ENCODE data around the gene IL2RA. TPM values are rescaled to one million over a fixed set of nuclear protein-coding genes. Genes with fewer than 3 reads are reported as not detected.
"Not testable (repeated sequence)": the region's sequence is repeated elsewhere in the genome, so short reads cannot be mapped to it uniquely, and the experiment has no call there.

The IL2RA gene
- total and polyA plus RNA-seq, 2 donors (not counting 3 experiments of a cell fraction or from before 2014, with no cell fraction given): not detected

DNA sequence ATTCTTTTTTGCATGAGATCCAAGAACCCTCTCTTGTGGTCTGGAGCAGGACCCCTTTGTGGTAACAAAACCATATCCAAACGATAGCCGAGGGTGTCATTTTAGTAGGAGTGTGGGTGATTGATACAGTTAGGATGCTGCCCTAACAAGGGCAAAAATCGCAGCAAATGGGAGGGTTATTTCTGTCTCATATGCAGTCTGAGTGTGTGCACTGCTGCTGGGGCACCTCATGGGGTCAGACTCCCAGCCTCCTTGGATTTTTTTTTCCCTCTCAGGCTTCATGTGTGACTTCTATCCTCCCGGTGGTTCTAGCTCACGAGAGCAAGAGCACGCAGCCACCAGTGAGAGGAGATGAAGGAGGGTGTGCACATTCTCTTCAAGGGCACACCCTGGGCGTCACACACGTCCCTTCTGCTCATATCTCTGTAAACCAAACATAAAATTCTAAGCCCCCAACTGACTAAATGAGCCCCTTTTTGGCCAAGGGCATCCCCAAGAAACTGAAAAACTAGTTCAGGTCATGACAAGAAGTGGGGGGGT is 56.2 kb downstream of the IL2RA start:
- Histone ChIP-seq H3K9ac (replicated peaks; ENCODE audit: extremely low read depth, insufficient read depth, low read length) (no peak overlapping the region), H3K79me2 (ENCODE audit: control insufficient read depth, insufficient read depth, low read length) (no peaks in the 10 kb centered on the region), H3K36me3 (ENCODE audit: control insufficient read depth in 2 of 2, extremely low read depth in 1 of 2, insufficient read depth in 2 of 2, low read length in 2 of 2) (no peaks in the 10 kb centered on the region), H4K20me1 (replicated peaks; ENCODE audit: control insufficient read depth, extremely low read depth, insufficient read depth, low read length) (no peaks in the 10 kb centered on the region), H3K4me1 (ENCODE audit: control insufficient read depth, extremely low read depth, insufficient read depth, low read length) (no peaks in the 10 kb centered on the region), H2AFZ (ENCODE audit: low read depth, low read length) (no peak overlapping the region), H3K4me2 (ENCODE audit: insufficient read depth, low read length) (no peak overlapping the region), H3K4me3 (replicated peaks in 1 of 3; ENCODE audit: insufficient read depth in 1 of 3, low read depth in 1 of 3, low read length in 3 of 3) (no peak overlapping the region), H3K9me3 (replicated peaks; ENCODE audit: control insufficient read depth, insufficient read depth, low read length) (no peaks in the 10 kb centered on the region), H3K9me1 (replicated peaks; ENCODE audit: control insufficient read depth, extremely low read depth, insufficient read depth, low read length) (no peaks in the 10 kb centered on the region), H3K27me3 (ENCODE audit: control insufficient read depth in 2 of 2, insufficient read depth in 2 of 2, low read length in 2 of 2) (peaks cover 3 to 4% of the 10 kb centered on the region in 2 experiments), H3K27ac (ENCODE audit: insufficient read depth, low read depth, low read length) (no peak overlapping the region)
- BruUV-seq (replicated peaks): no TSS peak
- intact Hi-C loops (cut with micrococcal nuclease) (no loop called here), dilution Hi-C loops (cut with MboI; ENCODE audit: extremely low pct_ligation_motif_present, low sequenced_read_pairs) (no loop called here)
- TF ChIP-seq EZH2 (IDR thresholded peaks at IDR 0.05; ENCODE audit: borderline replicate concordance, low read depth, low read length, severe bottlenecking): no peak
- TF ChIP-seq, protein P1, sequence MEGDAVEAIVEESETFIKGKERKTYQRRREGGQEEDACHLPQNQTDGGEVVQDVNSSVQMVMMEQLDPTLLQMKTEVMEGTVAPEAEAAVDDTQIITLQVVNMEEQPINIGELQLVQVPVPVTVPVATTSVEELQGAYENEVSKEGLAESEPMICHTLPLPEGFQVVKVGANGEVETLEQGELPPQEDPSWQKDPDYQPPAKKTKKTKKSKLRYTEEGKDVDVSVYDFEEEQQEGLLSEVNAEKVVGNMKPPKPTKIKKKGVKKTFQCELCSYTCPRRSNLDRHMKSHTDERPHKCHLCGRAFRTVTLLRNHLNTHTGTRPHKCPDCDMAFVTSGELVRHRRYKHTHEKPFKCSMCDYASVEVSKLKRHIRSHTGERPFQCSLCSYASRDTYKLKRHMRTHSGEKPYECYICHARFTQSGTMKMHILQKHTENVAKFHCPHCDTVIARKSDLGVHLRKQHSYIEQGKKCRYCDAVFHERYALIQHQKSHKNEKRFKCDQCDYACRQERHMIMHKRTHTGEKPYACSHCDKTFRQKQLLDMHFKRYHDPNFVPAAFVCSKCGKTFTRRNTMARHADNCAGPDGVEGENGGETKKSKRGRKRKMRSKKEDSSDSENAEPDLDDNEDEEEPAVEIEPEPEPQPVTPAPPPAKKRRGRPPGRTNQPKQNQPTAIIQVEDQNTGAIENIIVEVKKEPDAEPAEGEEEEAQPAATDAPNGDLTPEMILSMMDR (IDR thresholded peaks at IDR 0.05; ENCODE audit: extremely low read depth in 1 of 2, insufficient read depth in 1 of 2, low read depth in 1 of 2, low read length in 2 of 2): no peak
- TF ChIP-seq POLR2A (IDR thresholded peaks at IDR 0.05; ENCODE audit: low read depth, low read length): no peak
- TF ChIP-seq FOS (IDR thresholded peaks at IDR 0.05; ENCODE audit: borderline replicate concordance, insufficient read depth, low read length): no peak
- TF ChIP-seq, protein P2, sequence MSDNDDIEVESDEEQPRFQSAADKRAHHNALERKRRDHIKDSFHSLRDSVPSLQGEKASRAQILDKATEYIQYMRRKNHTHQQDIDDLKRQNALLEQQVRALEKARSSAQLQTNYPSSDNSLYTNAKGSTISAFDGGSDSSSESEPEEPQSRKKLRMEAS (IDR thresholded peaks at IDR 0.05; ENCODE audit: insufficient read depth, insufficient read length): no peak
- no peak for TF ChIP-seq POLR2AphosphoS5 (IDR thresholded peaks at IDR 0.05; ENCODE audit: insufficient read depth, low read depth, low read length)
- TF ChIP-seq MYC (IDR thresholded peaks at IDR 0.05; ENCODE audit: low read depth, low read length): no peak
- TF ChIP-seq GATA2 (IDR thresholded peaks at IDR 0.05; ENCODE audit: insufficient read depth, insufficient read length, low read depth, low read length): no peak
- TF ChIP-seq JUN (IDR thresholded peaks at IDR 0.05; ENCODE audit: borderline replicate concordance, insufficient read depth, insufficient read length, low read depth): no peak
- FAIRE-seq: no peak
- no peak for DNase-seq (ENCODE audit: low read depth, low spot score)
- POLR2A ChIA-PET: no interaction called here
- CTCF ChIA-PET: interaction anchor here (1.3 kb wide), 1 partner anchor 396 kb away, joined by 4 read pairs; no protein-coding TSS in a partner anchor

DNA sequence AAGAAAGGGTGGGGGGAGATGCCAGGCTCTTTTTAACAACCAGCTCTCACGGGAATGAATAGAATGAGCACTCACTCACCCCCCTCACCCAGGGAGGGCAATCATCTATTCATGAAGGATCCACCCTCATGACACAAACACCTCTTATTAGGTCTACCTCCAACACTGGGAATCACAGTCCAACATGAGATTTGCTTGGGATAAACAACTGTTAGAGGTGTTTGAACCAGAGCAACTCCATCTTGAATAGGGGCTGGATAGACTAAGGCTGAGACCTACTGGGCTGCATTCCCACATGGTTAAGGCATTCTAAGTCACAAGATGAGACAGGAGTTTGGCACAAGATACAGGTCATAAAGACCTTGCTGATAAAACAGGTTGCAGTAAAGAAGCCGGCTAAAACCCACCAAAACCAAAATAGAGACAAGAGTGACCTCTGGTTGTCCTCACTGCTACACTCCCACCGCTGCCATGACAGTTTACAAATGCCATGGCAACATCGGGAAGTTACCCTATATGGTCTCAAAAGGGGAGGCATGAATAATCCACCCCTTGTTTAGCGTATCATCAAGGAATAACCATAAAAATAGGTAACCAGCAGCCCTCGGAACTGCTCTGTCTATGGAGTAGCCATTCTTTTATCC is 56.9 kb downstream of the IL2RA start:
- H3K4me1 ChIP-seq (ENCODE audit: control insufficient read depth, extremely low read depth, insufficient read depth, low read length); DNase-seq (ENCODE audit: low read depth, low spot score); intact Hi-C loops (cut with micrococcal nuclease); POLR2A ChIA-PET; dilution Hi-C loops (cut with MboI; ENCODE audit: extremely low pct_ligation_motif_present, low sequenced_read_pairs); BruUV-seq (replicated peaks); H3K9me1 ChIP-seq (replicated peaks; ENCODE audit: control insufficient read depth, extremely low read depth, insufficient read depth, low read length); H3K4me2 ChIP-seq (ENCODE audit: insufficient read depth, low read length); H3K27me3 ChIP-seq (ENCODE audit: control insufficient read depth in 2 of 2, insufficient read depth in 2 of 2, low read length in 2 of 2); CTCF ChIA-PET; FAIRE-seq; H2AFZ ChIP-seq (ENCODE audit: low read depth, low read length); H3K4me3 ChIP-seq (replicated peaks in 1 of 3; ENCODE audit: insufficient read depth in 1 of 3, low read depth in 1 of 3, low read length in 3 of 3); H3K9ac ChIP-seq (replicated peaks; ENCODE audit: extremely low read depth, insufficient read depth, low read length); H3K79me2 ChIP-seq (ENCODE audit: control insufficient read depth, insufficient read depth, low read length); H4K20me1 ChIP-seq (replicated peaks; ENCODE audit: control insufficient read depth, extremely low read depth, insufficient read depth, low read length); H3K9me3 ChIP-seq (replicated peaks; ENCODE audit: control insufficient read depth, insufficient read depth, low read length); H3K27ac ChIP-seq (ENCODE audit: insufficient read depth, low read depth, low read length); H3K36me3 ChIP-seq (ENCODE audit: control insufficient read depth in 2 of 2, extremely low read depth in 1 of 2, insufficient read depth in 2 of 2, low read length in 2 of 2): not testable (repeated sequence)

Data from endothelial cell of umbilical vein (primary cell).